GM21423 (cell line): Measurements from ENCODE around the gene STOM.

Experiments used
- ATAC-seq: cut with Tn5 transposase; IDR thresholded peaks from one replicate; pipeline ENCODE4 v1.9.1; 2021; ENCODE audit warnings: mild to moderate bottlenecking, moderate library complexity; ENCODE audit not compliant: unreplicated experiment

Gene STOM

DNA sequence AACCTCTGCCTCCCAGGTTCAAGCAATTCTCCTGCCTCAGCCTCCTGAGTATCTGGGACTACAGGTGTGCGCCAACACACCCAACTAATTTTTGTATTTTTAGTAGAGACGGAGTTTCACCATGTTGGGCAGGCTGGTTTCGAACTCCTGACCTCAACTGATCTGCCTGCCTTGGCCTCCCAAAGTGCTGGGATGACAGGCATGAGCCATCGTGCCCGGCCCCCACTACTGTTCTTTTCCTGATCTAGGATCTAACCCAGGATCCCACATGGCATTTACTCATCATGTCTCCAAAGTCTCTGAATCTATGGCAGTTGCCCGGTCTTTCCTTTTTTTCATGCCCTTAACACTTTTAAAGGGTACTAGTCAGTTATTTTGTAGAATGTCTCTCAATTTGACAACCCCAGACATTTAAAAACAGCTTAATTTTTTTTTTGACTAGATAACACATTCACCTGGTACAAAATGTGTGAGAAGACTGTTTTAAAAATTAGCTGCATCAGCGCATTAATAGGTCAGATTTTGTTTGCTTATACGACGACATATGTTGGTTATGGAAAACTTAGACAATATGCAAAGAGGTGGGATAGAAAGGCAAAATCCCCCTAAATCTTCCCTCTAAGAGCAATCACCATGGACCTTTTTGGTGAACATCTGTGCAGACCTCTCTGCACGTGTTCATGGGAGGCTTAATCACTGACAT, 46.5 kb downstream of the STOM start:
- no peak for ATAC-seq

- no peak for ATAC-seq
Observed at GRCh38 chr9:121322737-121323448, 47.2 kb downstream of the STOM start.

DNA sequence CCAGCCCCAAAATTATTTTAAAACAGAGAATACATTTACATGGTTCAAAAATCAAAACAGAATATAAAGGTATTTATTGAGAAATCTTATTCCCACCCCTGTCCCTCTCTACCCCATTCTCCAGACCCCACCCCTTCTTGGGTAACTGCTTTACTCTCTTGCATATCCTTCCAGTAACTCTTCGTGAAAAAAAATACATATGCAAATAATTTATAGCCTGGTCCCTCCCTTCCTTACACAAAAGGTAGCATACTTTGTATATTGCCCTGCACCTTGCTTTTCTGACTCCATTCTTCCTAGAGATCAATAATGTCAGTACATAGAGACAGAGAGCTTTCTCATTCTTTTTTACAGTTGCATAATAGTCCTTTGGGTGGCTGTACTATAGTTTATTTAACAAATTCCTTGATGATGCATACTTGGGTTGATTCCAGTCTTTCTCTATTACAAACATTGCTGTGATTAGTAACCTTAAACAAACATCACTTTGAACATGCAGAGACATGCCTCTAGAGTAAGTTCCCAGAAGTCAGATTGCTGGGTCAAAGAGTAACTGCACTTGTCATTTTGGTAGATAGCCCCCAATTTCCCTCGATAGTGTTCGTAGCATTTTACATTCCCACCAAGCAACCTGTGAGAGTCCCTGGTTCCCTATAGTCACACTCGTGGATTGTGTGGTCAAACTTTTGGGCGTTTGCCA, 47.9 kb downstream of the STOM start:
- ATAC-seq, result no peak

- no peak for ATAC-seq
Observed at GRCh38 chr9:121321016-121321503, 49.0 kb downstream of the STOM start.

DNA sequence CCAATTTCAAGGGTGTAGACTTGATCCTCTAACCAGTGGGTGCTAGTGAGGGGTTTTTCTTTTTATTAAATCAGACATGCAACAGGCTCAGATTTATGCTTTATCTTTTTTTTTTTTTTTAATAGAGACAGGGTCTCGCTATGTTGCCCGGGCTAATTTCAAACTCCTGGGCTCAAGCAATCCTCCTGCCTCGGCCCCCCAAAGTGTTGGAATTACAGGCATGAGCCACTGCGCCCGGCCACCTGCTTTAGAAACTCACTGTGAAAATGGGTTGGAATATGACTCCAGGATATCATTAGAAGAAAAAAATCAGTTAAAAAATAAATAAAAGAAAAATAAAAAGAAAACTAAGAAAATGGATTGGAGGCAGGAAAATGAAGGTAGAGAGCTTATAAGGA, 50.7 kb downstream of the STOM start:
- ATAC-seq, result no peak

- ATAC-seq, result no peak
Observed at GRCh38 chr9:121318631-121319382, 51.2 kb downstream of the STOM start.

DNA sequence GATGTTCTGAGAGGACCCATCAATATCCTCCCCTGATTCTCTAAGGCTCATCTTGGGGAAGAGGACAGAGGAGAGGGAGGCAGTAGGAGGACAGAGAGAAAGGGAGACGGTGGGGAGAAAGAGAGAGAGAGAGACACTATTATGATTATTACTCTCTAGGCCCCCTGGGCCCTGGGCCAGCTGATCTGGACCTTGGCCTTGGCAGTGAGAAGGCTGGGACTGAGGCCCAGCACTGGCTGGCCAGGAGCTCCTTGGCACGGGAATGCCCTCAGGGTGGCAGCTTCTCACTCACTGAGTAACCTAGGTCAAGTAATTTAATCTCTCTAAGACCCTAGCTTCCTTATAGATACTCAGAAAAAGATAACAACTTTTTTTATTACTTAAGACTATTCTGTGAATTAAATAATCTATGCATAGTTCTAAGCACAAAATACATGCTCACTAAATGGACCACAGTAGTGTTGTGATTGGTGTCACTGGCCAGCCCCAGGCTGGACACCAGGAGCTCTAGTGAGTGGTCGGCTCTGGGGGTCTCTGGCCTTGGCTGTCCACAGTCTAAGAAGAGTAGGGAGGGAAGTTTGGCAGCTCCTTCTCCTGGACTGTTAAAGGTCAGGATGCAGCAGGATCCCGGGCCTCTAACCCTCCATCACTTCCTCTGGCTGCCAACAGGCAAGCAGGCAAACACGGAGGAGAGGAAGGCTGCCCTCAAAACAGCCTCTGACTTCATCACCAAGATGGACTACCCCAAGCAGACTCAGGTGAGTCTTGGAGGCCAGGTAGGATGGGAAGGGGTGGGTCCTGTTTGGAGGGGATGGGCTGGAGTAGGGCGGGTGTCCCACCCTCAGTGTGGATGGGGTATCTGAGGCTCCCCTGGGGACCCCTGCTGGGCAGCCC, 52.1 kb downstream of the STOM start:
- no peak for ATAC-seq

- ATAC-seq, result no peak
Observed at GRCh38 chr9:121316852-121317373, 53.1 kb downstream of the STOM start.

DNA sequence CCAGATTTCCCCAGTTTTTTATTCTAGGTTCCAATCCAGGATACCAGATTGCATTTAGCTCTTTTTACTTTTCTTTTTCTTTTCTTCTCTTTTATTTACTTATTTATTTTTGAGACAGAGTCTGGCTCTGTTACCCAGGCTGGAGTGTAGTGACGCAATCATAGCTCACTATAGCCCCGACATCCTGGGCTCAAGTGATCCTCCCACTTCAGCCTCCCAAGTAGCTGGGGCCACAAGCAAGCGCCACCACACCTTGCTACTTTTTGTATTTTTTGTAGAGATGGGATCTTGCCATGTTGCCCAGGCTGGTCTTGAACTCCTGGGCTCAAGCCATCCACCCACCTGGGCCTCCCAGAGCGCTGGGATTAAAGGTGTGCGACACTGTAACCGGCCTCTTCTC, 53.7 kb downstream of the STOM start:
- ATAC-seq, result no peak

DNA sequence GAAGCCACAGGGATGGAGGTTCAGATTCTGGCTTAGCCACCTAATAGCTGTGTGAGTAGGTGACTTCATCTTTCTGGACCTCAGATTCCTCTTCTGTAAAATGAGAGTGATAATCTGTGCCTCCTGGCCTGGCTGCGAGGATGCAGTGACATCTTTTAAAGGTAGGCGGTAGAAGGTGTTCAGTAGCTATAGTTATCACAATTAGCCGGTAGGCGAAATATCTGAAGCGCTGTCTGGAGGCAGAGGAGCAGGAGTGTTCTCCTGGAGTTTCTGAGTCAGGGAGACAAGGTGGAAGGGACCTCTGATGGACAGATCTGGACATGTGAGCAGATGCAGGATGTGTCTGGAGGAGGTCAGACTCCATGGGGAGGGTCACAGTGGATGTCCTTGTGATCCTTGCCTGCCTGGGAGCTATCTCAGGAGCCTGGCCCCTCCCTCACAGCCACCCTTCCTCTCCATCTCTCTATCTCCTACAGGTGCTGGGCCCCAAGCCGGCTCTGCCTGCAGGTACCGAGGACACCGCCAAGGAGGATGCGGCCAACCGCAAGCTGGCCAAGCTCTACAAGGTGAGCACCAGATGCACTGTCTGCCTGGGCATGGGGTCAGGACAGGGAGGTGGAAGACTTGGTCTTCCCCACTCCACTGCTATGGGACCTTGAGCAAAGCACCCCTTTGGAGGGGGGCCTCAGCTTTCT, 56.4 kb downstream of the STOM start:
- no peak for ATAC-seq

GRCh38 chr9:121312169-121312568, 57.9 kb downstream of the STOM start:
- ATAC-seq, result no peak

DNA sequence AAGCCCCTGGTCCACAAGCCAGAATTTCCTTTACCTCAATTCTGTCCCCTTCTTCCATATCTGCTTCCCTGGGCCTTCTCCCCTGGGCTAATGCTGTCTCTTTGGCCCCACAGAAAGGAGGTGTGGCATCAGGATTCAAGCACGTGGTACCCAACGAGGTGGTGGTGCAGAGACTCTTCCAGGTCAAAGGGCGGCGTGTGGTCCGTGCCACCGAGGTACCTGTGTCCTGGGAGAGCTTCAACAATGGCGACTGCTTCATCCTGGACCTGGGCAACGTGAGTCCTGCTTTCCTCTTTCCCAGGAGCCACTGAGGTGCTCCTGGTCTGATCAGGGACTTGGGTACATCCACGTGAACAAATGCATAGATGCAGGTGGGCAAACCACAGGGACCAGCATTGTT, 59.5 kb downstream of the STOM start:
- ATAC-seq, result no peak

- ATAC-seq, result no peak
Observed at GRCh38 chr9:121309833-121310425, 60.1 kb downstream of the STOM start.

- ATAC-seq, result no peak
Observed at GRCh38 chr9:121309171-121309570, 60.9 kb downstream of the STOM start.

- ATAC-seq, result no peak
Observed at GRCh38 chr9:121308765-121309164, 61.3 kb downstream of the STOM start.

DNA sequence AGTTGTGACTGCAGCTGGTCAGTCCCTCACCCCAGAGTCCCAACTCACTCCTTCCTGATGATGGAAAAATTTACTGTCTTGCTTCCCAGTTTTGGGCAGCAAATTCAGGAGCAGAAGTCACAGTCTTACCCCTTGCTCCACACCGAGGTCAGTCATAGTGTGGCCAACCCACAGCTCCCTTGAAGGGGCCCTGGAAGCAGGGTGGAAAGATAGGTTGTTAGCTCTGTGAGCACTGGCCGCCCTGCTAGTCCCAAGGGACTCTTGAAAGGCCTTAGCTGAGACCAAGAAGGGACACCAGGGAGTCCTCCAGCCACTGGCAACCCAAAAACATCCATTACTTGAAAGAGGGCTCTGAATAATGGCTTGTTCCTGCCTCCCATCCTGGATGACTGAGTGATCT, 62.1 kb downstream of the STOM start:
- ATAC-seq, result no peak

- ATAC-seq, result no peak
Observed at GRCh38 chr9:121305269-121305994, 64.6 kb downstream of the STOM start.

DNA sequence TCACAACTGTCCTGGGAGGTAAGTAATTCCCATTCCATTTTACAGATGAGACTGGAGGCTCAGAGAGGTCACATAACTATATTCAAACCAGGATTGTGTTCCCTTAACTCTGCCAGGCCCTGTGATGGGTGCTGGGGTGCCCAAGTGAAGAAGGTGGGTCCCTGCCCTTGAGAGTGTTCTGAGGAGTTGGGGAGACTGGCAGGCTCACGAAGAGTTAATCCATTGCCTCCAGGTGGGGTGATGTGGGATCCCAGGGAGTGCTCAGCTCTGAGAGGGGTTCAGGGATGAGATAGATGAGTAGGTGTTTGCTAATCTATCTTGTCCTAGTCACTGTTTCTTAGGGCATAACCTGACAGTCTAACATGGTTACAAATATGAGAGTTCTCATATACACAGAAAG, 65.3 kb downstream of the STOM start:
- ATAC-seq, result no peak
